Body of pancreas (tissue), 4 donors: ENCODE results near the gene PGD. TPM values are rescaled to one million over a fixed set of nuclear protein-coding genes. Genes with fewer than 3 reads are reported as not detected.
A peak's percentile ranks its signal among the peaks of the same experiment; 100 is the strongest.

Experiments used
- ATAC-seq: fragments of 150-250 bp; one replicate; pipeline ENCODE4 v1.9.1; 2016
- DNase-seq, 4 donors: peaks; one replicate each; pipeline ENCODE4 v3.0.0-alpha.2; 2019
- H3K27ac ChIP-seq, 4 donors: fragments of 200-600 bp; sonication (generic); 1 replicate in 3 of 4; 2 replicates in 1 of 4; pipeline versions ENCODE4 v1.5.1 to v1.6.1; 2016 to 2019; ENCODE audit warnings: mild to moderate bottlenecking in 1 of 4, mixed read lengths in 1 of 4, moderate library complexity in 1 of 4
- H3K27me3 ChIP-seq, 2 donors: fragments of 200-600 bp; sonication (generic); one replicate each; pipeline ENCODE4 v1.6.0; 2016; ENCODE audit warnings: mild to moderate bottlenecking in 1 of 2
- H3K36me3 ChIP-seq, 2 donors: fragments of 200-600 bp; sonication (generic); replicated peaks in 1 of 2; 2 replicates each; pipeline ENCODE4 v1.5.1; 2016; ENCODE audit warnings: low read depth in 2 of 2; ENCODE audit not compliant: insufficient read depth in 1 of 2
- H3K4me1 ChIP-seq: fragments of 200-600 bp; sonication (generic); one replicate; pipeline ENCODE4 v1.6.0; 2016
- H3K4me3 ChIP-seq, 2 donors: fragments of 200-600 bp; sonication (generic); 1 replicate in 1 of 2; 2 replicates in 1 of 2; pipeline ENCODE4 v1.5.1; 2016 to 2019
- H3K9me3 ChIP-seq, 3 donors: fragments of 200-600 bp; sonication (generic); 1 replicate in 2 of 3; 2 replicates in 1 of 3; pipeline ENCODE4 v1.5.1; 2016
- CTCF ChIP-seq, 7 experiments: fragments of 450-650 bp in 4 of 7; fragments of 200-600 bp in 3 of 7; sonication (generic) in 3 of 7; IDR thresholded peaks; one replicate each; pipeline ENCODE4 v1.5.1; 2016 to 2019; ENCODE audit warnings: antibody characterized with exemption in 7 of 7
- POLR2A ChIP-seq, 3 donors: fragments of 450-650 bp; IDR thresholded peaks; one replicate each; pipeline ENCODE4 v1.6.1; 2016; ENCODE audit warnings: antibody characterized with exemption in 3 of 3, mild to moderate bottlenecking in 2 of 3
- WGBS, 2 donors: methylation state at CpG; one replicate each; pipeline ENCODE4 v1.1.5; 2017; 5-methylcytosine and 5-hydroxymethylcytosine counted together
- intact Hi-C: fragments of 100-400 bp; cut with DNase I; formaldehyde crosslinking; loops from one replicate; pipeline ENCODE4 v1.15.1; 2023
- total RNA-seq, 2 donors: library from RNA; depleted of rRNA; stranded (reverse); fragments of >200 nt; gene quantifications; one replicate each; pipeline ENCODE4 v1.1.0, GENCODE V29; 2016

PGD gene
- total RNA-seq, 2 donors from 2014 or later, result 46.7 to 61.3 TPM

GRCh38 chr1:10428984-10429383, 30.1 kb downstream of the PGD start:
- Histone ChIP-seq H3K27ac (no peak overlapping the region), H3K27me3 (no peaks in the 10 kb centered on the region), H3K9me3 (no peaks in the 10 kb centered on the region), H3K4me3 (no peak overlapping the region), H3K4me1 (peaks cover 24% of the 10 kb centered on the region), H3K36me3 (no peaks in the 10 kb centered on the region)
- no peak for ATAC-seq
- no peak for DNase-seq
- TF ChIP-seq CTCF (IDR thresholded peaks at IDR 0.05), result no peak
- no peak for TF ChIP-seq POLR2A (IDR thresholded peaks at IDR 0.05)
- intact Hi-C loops, result loop anchor here (10.0 kb wide), 1 partner anchor 554 kb away; no protein-coding TSS in a partner anchor
- 46 to 59% methylated on average over 3 to 5 of the region's 5 CpGs for WGBS, 2 donors

- Histone ChIP-seq H3K4me1 (peaks cover 24% of the 10 kb centered on the region), H3K27me3 (no peaks in the 10 kb centered on the region), H3K27ac (peak overlapping the region in 3 of 4 donors; percentile 23 to 74 (median 61)), H3K4me3 (peak overlapping the region in 1 of 2 donors; percentile 18), H3K36me3 (no peaks in the 10 kb centered on the region), H3K9me3 (no peaks in the 10 kb centered on the region)
- TF ChIP-seq CTCF (IDR thresholded peaks at IDR 0.05) (no peak), POLR2A (IDR thresholded peaks at IDR 0.05) (no peak)
- peak in 2 of 4 donors; percentile 7 to 25 for DNase-seq
- intact Hi-C loops, result loop anchor here (10.0 kb wide), 1 partner anchor 555 kb away; no protein-coding TSS in a partner anchor
- WGBS, 2 donors, result 4 to 12% methylated on average over 11 to 16 of the region's 16 CpGs
- ATAC-seq, result no peak
These were observed 31.0 kb downstream of the PGD start for GRCh38 chr1:10429868-10430215.

- DNase-seq (peak; percentile 90 to 94 (median 92)), ATAC-seq (peak; percentile 94)
- Histone ChIP-seq H3K36me3 (no peaks in the 10 kb centered on the region), H3K4me1 (peaks cover 24% of the 10 kb centered on the region), H3K4me3 (peak within 1 kb of the TSS; percentile 18 to 96), H3K9me3 (no peaks in the 10 kb centered on the region), H3K27me3 (no peaks in the 10 kb centered on the region), H3K27ac (peak within 1 kb of the TSS; percentile 23 to 74 (median 46))
- WGBS, 2 donors, result 0 to 1% methylated on average over 21 to 94 of the region's 95 CpGs
- peak in 2 of 3 donors; percentile 54 to 63 for TF ChIP-seq POLR2A (IDR thresholded peaks at IDR 0.05)
- peak; percentile 93 to 99 (median 95) for TF ChIP-seq CTCF (IDR thresholded peaks at IDR 0.05)
- intact Hi-C loops, result no loop called here
These were observed 31.6 kb downstream of the PGD start, which contains the start of gene CENPS for GRCh38 chr1:10430216-10431069. Gene CENPS (plus strand): TSS chr1:10430433. CDS start chr1:10430518, 85 bp downstream.

- TF ChIP-seq CTCF (IDR thresholded peaks at IDR 0.05) (no peak), POLR2A (IDR thresholded peaks at IDR 0.05) (no peak)
- peak overlapping the region in 2 of 4 donors; percentile 61 to 74 for H3K27ac ChIP-seq
- H3K4me1 ChIP-seq, result peaks cover 24% of the 10 kb centered on the region
- H3K4me3 ChIP-seq, result peak overlapping the region; percentile 18 to 96
- WGBS, 2 donors, result 14 to 15% methylated on average over 29 of the region's 30 CpGs
- no peaks in the 10 kb centered on the region for H3K27me3 ChIP-seq
- intact Hi-C loops, result no loop called here
- no peaks in the 10 kb centered on the region for H3K9me3 ChIP-seq
- H3K36me3 ChIP-seq, result no peaks in the 10 kb centered on the region
- DNase-seq (peak in 1 of 4 donors; percentile 6), ATAC-seq (no peak)
These were observed 32.3 kb downstream of the PGD start for GRCh38 chr1:10431070-10431730.
